Fibroblast of skin of right quadriceps (primary cell): ENCODE data around the gene CXorf38.
"Not testable (repeated sequence)": the region's sequence is repeated elsewhere in the genome, so short reads cannot be mapped to it uniquely, and the experiment has no call there.

Source experiments
- DNase-seq: peaks from one replicate; pipeline ENCODE4 v3.0.0-alpha.2; 2013

The CXorf38 gene

DNA sequence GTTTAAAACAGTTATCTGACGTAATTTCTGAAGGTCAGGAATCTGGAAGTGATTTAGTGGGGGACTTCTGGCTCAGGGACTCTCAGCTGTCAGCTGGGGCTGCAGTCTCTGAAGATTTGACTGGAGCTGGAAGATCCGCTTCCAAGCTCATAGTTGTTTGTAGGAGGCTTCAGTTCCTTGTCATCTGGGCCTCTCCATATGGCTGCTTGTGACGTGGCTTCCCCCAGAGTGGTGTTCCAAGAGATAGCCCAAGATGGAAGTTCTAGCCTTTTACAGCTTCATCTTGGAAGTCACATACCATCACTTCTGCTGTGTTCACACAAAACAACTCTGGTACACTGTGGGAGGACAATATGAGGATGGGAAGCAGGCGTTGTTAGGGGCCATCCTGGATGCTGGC lies 22.1 kb downstream of the CXorf38 start:
- DNase-seq = no peak

DNA sequence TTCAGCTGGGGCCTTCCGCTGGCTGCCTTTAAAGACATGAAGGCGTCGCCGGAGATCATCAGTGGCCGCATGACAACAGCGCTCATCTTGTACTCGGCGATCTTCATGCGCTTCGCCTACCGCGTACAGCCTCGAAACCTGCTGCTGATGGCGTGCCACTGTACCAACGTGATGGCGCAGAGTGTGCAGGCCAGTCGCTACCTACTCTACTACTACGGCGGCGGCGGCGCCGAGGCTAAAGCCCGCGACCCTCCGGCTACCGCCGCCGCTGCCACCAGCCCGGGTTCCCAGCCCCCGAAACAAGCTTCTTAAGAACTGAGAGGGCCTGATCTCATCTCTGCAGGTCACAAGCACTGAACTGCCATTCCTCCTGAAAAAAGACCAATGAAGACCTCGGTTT lies 23.7 kb downstream of the CXorf38 start:
- DNase-seq = no peak

DNA sequence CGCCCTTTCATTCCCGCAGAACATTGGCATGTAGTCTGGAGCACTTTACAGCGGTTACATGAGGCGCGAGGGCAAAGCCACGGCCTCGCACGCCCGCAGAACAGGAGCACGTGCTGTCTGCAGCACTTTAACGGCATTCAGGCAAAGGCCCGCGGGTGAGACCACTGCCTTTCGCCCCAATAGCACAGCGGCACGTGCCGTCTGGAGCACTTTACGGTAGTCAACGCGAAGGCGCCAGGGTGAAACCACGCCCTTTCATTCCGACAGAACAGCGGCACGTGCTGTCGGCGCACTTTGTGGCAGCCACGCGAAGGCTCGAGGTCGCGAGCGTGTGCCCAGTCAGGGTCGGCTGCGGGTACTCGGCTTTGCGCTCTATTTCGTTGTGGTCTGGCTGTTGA lies 24.2 kb downstream of the CXorf38 start, which contains the start of gene MPC1L:
Gene MPC1L, plus strand, starts transcription at position 290 of the 398 bp plus-strand sequence. CDS start 138 bp downstream, outside the sequence.
- no peak for DNase-seq

DNA sequence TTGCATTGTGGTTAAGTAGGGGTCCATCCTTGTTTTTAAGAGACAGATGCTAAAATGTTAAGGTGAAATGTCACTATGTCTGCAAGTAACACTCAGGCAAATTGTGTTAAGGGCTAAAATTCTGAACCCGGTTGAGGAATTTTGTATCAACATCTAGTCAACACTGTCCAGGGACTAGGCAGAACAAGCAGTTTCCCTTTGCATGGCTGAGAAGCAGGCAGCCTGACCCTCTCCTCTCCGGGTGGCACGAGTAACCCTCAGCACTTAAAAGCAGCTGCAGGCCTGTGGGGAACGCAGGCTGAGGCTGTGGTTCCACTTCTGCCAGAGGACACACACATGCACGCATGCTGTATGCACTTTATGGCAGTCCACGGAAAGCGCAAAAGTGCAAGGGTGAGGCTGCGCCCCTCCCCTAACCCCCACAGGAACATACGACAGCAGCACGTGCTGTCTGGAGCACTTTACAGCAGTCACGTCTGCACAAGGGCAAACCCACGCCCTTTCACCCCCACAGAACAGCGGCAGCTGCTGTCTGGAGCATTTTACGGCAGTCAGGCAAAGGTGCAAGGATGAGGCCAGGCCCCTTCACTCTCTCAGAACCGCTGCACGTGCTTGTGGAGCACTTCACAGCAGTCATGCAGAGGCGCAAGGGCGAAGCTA lies 24.8 kb downstream of the CXorf38 start:
- DNase-seq = no peak

DNA sequence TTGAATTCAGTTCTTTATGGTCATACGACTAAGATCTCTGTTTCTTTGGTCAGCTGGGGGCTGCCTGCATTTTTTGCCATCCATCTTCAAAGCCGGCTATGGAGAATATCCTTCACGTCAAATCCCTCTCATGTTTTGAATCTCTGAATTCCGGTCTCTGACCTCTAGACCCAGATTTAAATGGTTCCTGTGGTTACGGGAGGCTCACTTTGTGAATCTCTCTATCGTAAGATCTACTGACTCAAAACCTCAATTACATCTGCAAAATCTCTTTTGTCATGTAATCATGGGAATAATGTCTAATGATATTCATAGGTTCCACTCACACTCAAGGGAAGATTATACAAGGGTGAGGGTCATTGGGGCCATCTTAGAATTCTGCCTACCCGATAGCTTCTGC lies 29.8 kb downstream of the CXorf38 start:
- DNase-seq = no peak

DNA sequence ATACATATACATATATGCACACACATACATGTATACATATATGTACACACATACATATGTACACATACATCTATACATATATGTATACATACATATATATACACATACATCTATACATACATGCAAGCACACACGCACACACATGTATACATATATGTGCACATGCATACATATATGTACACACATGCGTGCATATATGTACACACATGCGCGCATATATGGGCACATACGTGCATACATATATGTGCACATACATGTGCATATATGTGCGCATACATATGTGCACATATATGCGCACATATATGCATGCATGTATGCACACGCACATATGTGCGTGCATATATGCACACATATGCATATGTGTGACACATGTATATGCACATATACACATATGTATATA lies 31.4 kb downstream of the CXorf38 start:
- DNase-seq = no peak

DNA sequence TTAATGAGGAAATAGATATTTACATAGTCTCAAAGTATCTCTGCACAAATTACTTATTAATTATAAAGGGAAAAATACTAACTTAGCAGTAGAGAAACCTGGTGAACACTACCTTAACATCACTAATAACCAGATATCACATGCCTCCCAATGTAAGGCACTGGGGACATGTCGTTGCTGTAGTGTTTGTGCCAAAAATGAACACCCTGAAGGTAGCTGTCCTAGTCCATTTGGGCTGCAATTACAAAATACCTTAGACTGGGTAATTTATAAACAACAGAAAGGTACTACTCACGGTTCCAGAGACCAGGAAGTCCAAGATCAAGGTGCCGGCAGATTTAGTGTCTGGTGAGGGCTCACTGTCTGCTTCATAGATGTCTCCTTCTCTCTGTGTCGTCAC lies 34.9 kb downstream of the CXorf38 start:
- DNase-seq = no peak

DNA sequence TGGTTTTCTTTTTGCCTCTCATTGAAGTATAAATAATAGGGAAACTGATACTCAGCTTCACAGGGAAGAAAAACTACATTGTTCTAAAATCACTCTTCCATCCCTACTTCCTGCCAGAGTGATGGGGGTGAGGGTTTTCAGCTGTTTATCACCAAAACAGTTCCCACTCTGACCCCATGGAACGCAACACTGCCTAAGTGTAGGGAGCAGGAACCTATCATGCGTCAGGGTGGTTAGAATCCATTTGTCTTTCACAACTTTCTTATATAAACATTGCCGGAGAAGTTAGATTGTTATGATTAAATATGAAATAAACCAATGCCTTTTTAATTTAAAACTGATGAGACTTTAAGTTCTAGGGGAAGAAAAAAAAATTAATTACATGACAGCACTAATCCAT lies 40.0 kb downstream of the CXorf38 start:
- no peak for DNase-seq

DNA sequence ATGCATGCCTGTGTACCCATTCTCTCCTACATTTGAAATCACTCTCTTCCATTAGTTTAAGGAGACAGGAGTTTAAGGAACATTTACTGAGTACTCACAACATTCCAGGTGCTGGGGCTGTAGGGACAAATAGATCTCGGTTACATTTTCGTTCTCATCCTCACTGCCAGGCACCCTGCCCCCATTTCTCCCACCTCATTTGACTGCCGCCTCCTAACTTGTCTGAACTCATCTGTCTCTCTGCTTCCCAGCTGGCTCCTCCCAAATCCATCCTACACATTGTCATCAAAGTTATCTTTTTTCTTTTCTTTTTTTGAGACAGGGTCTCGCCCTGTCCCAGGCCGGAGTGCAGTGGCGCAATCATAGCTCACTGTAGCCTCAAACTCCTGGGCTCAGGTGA lies 43.9 kb downstream of the CXorf38 start:
- no peak for DNase-seq

DNA sequence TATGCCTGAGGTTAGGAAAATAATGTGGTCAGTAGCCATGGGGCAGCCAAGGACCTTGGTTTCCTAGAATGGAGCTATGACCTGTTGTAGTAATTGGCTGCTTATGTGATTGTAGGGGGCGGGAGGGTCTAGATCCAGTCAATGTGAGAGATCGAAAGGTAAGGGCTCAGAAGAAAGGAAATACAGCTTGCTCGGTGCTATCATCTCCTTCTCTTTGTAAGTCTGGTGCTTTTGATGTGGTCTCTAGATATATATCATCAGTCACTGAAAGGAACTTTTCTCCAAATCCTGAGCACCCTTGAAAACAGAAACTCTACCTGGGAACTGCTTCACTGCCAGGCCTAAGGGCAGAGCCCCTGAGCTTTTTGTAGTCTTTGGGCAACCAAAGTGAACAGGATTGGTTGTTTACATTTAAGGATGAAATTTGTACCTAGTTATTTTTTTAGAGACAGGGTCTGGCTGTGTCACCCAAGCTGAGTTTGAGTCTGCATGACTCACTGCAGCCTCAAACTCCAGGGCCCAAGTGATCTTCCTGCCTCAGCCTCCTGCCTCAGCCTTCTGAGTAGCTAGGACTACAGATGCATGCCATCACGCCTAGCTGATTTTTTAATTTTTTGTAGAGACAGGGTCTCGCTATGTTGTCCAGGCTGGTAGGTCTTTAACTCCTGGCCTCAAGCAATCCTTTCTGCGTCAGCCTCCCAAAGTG lies 57.6 kb downstream of the CXorf38 start:
- DNase-seq = not testable (repeated sequence)

DNA sequence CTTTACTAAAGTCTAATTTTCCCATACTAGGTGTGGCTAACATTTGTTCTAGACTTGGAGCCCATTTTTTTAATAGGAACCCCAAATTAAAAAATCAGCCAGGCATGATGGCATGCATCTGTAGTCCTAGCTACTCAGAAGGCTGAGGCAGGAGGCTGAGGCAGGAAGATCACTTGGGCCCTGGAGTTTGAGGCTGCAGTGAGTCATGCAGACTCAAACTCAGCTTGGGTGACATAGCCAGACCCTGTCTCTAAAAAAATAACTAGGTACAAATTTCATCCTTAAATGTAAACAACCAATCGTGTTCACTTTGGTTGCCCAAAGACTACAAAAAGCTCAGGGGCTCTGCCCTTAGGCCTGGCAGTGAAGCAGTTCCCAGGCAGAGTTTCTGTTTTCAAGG lies 59.7 kb downstream of the CXorf38 start:
- not testable (repeated sequence) for DNase-seq

DNA sequence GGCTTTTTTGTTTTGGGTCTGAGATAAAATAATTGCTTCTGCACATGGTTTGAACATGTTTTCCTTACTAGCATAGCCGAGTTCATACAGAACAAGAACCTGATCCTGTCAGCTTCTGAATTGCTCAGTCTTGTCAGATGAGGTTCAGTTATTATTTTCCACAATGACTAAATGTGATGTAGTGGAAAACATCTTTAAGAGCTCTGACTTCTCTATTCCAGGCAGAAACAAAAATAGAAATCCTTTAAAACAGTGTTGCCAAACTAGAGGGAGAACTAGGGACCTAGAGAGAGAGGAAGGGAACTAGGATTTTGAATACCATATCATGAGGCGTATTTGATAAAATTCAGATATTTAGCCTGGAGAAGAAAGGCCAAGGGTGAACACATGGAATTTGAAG lies 64.5 kb downstream of the CXorf38 start:
- no peak for DNase-seq

DNA sequence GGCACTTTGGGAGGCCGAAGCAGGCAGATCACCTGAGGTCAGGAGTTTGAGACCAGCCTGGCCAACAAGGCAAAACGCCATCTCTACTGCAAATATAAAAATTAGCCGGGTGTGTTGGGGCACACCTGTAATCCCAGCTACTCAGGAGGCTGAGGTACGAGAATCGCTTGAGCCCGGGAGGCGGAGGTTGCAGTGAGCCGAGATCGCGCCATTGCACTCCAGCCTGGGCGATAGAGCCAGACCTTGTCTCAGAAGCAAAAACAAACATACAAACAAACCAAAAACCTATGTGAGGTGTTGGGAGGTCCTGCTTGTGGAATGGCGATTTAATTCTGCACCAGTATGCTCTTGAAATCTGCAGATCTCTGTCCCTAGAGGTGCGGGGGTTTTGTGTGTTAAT lies 65.2 kb downstream of the CXorf38 start:
- DNase-seq = not testable (repeated sequence)

DNA sequence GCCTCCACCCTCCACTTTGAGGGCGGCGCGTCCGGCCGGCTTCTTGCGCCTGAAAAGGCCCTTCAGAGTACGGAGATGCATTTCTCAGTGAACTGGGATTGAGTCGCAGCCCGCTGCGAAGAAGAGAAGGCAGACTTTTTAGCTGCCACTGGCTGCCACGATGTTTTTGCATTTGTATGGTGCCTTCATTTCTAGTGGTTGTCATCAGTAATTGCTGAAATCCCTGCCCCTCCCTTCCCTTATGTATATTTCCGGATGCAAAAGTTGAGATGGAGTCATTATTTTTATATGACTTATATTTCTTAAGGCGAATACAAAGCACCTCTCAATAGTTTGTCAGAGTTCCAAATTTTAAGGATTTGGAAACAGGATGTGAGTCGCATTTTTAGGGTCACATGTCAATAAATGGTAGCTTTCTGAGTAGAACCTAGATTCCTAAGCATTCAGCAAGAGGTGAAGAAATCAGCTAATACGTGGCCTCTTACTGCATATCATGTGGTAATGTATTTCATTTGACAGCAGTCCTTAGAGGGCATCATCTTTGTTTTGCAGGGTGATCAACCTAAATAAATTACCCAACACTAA lies 65.9 kb downstream of the CXorf38 start:
- peak; percentile 21 for DNase-seq

DNA sequence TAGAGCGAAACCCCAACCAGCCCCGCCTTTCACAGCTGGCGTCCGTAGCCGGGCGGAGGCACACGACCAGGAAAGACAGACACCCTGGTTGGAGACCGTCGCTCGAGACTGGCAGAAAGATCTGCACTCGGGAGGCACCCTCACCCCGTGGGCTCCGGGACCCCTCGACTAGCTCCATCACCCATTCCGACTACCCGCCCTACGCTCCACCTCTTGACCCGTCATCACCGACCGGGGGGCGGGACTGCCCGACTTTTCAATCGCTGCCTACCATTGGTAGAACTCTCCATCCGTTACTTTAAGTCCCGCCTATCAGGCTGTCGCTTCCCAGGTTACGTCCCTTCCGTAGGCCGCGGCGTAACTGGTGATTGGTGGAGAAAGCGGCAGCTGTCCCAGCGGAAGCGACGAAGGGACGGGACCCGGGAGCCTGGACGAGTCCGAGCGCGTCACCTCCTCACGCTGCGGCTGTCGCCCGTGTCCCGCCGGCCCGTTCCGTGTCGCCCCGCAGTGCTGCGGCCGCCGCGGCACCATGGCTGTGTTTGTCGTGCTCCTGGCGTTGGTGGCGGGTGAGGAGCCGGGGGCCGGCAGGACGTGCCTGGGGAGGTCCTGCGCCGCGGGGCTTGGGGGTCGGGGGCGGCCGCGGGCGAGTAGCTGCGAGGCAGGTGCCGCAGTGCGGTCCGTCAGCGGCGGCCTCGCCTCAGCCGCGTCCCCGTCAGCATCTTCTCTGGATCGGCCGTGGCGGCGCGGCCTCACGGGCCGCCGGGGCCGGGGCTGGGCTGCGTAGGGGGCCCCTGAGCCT lies 66.6 kb downstream of the CXorf38 start, which contains the start of gene ATP6AP2:
Gene ATP6AP2, plus strand, starts transcription at position 434 of the 799 bp plus-strand sequence. Its CDS starts 96 bp downstream, at position 530.
- DNase-seq = peak; percentile 91

DNA sequence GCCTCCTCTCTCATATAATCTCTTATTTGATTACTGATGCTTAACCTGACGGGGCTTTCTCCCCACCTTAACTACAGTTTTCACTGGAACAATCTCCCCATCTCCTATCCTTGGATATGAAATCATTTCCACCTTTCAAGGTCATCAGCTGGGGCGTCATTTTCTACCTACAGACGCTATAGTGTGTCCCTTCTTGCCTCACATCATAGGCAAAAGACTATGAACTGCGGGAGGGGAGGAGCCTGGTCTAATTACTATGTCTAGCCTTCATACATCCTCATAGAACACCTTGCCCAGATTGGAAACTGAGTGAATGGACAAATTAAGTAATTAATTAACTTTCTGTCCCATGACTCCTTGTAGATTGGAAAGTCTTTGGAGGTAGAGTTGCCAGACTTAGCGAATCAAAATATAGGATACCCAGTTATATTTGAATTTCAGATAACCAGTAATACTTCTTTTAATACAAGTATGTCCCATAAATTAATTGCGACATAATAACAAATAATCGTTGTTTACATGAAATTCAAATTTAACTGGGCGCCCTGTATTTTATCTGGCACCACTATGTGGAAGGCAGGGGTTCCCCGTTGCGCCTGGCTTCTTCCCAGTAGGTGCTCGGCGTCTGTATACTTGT lies 67.3 kb downstream of the CXorf38 start:
- no peak for DNase-seq

DNA sequence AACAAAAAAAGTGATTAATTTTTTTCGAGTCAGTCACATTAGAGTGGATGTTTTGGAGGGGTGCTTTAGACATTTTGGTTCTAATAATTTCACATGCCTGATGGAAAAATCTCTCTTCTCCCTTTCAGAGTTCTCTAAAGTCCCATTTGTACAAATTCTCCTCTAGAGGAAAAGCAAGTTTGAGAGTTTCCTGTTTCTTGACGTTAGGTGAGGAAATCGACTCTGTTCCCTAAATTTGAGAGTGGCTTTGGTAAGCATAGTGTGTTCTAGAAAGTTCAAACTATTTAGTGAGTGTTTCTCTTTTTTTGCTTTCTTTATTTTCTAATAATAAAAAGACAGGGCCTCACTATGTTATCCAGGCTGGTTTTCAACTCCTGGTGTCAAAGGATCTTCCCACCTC lies 68.2 kb downstream of the CXorf38 start:
- DNase-seq = no peak

DNA sequence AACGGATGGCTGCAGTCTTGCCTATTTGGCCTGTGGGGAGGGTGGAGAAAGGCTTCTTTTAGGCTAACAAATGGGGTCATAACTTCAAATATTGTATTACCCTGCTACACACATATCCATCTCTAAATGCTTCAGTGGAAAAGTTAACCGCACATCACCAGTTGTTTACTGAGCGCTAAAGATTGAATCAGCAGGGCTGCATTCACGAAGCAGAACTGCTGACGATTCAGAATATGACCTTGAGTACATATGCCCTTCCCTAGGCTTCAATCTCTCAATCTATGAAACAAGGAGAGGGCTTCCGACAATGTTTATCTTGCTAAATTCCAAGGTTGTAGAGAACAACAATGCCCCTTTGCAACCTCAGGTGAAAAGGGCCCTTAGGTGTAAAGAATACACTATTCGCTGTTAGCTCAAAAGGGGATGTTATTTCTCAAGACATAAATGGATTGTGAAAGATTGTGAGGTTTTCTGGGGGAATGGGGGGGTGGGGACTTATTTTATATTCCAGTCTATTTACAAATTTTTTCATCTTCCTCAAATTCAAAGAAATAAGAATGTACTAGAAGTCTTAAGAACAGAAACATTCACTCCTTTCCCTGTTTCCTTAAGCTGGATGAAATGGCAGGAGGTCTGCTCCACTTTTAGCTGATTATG lies 69.2 kb downstream of the CXorf38 start:
- DNase-seq = no peak
